GM18909 (cell line): ENCODE results near the gene EN2.

Experiments
- ATAC-seq: cut with Tn5 transposase; IDR thresholded peaks from one replicate; pipeline ENCODE4 v1.9.1; 2021; ENCODE audit warnings: mild to moderate bottlenecking; ENCODE audit not compliant: unreplicated experiment, poor library complexity

Gene EN2

DNA sequence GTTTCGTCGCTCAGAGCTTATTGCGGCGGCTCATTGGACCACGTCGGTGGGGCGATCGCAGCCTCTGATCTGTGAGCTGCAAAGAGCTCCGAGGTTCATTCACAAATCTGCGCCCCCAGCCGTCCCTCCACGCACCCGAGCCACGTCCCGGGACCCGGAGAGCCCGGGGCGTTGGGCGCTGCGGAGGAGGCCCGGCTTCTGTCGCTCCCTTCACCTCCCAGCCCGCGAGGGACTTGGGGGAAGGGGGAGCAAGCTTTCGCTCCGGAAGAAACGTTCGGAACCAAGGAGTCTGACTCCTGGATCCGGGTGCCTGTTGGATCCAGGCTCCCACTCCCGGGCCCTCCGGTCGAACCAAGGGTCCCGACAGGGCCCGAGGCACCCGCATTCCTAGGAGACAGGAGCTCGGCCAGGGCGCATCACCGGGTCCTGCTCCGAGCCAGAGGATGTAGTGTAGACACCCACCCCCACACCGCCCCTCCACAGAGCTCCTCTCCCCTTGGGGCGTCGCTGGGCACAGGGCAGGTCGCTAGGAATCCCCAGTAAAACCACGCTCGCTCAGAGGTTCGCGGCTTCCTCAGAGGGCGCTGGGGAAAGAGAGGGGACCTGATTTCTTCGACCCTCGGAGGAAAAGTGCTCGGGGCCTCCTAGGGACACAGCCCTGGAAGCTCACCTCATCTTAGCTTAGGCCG, 7.9 kb upstream of the EN2 start:
- no peak for ATAC-seq

DNA sequence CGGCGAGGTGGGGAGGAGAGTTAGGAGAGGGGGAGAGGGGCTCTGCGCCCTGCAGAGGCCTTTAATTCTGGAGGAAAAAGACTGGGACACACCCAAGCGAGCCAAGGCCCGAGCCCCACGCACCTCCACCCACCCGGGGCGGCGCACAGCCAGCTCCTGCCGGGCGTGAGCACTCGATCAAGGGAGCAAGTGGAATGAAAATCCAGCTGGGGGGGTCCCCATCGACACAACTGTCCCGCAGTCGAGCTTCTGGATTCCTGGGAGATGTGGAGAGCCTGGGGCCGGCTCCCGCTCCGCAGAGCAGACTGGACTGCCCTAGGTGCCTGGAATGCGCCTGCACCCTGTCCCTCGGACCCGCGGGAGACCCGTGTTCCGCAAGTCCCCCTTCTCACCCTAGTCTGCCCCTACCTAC, 7.4 kb upstream of the EN2 start:
- no peak for ATAC-seq

DNA sequence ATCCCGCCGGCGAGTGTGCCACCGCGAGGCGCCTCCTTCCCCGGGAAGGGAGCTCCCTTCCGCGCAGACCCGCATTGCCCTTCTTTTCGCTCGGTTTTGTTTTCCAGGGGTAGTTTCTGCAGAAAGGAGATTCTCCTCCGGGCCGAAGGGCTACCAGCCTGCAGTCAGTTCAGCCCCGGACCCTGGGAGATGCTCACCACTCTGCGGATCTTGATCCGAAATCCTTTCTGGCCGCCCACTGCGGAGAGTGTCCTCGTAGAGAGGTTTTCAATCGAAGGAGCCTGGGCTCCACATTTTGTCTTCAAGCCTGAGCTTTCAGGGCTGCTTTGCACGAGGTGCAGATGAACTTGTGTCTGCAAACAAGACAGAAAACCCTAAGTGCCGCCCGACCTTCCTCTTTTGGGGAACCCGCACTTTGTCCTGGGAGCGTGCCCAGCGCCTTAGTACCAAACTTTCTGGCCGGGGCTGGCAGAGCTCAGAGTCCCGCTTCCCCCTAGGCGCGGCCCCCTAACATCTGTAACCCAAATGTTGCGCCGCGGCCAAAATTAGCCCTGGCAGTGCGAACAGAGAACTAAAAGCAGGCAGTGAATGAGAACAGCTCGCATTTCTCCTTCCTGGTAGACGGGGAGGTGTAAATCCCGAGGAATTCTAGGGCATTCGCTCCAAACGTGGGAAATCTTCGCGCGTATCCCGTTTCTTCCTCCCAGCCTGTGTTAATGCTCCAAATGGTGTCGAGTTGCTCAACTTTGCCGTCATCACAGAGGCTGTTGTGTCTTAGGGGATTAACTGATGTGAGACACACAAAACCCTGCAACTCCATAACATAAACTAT, 6.7 kb upstream of the EN2 start:
- no peak for ATAC-seq

DNA sequence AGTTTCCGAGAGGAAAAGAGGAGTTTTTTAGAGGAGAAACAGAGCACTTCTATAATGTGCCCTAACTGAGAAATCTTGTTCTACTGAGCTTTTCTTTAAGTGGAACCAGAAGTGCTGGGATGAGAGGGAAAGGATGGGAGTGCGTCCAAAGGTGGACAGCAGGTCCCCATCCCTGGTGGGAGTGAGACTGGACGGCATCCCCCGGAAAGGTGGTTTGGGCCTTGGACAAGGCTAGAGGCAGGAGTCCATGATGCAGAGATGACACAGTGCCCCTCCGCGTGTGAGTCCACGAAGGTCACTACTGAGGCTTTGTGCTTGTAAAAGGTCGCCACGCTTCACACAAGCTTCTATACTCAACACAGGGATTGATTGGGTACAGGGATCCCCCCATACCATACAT, 6.1 kb upstream of the EN2 start:
- no peak for ATAC-seq

DNA sequence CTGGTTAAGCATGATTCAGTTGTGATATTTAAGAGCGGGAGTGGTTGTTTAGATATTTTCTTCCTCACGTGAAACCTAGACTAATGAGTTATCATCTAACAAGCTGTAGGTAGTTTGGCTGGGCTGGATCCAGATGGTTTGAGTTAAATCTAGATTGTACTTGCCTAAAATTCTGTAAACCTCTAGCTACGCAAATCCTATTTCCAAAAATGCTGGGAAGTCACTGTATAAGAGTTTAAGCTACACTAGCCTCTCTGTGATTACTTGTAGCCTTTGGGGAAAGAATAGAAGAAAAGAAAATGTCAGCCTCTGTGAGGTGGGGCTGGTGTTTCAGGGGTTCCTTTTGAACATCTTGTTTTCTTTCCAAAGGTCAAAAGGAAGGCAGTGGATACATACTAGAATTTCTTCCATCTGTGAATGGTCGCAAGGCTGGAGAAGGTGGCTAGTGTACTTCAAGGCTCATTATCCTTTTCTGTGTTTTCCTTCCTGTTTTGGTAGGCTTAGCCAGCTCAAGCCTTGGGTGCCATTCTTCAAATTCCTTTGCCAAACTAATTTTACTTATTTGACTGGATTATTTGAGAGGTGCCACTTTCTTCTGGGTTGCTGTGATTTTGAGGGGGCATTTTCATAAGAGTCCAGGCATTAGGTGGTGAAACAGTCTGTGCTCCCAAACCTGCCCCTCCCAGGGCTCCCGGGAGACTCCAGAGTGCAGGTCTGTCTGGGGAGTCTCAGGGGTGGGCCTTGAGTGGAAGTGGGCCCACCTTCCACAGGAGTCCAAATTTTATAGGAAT, 5.2 kb upstream of the EN2 start:
- no peak for ATAC-seq

DNA sequence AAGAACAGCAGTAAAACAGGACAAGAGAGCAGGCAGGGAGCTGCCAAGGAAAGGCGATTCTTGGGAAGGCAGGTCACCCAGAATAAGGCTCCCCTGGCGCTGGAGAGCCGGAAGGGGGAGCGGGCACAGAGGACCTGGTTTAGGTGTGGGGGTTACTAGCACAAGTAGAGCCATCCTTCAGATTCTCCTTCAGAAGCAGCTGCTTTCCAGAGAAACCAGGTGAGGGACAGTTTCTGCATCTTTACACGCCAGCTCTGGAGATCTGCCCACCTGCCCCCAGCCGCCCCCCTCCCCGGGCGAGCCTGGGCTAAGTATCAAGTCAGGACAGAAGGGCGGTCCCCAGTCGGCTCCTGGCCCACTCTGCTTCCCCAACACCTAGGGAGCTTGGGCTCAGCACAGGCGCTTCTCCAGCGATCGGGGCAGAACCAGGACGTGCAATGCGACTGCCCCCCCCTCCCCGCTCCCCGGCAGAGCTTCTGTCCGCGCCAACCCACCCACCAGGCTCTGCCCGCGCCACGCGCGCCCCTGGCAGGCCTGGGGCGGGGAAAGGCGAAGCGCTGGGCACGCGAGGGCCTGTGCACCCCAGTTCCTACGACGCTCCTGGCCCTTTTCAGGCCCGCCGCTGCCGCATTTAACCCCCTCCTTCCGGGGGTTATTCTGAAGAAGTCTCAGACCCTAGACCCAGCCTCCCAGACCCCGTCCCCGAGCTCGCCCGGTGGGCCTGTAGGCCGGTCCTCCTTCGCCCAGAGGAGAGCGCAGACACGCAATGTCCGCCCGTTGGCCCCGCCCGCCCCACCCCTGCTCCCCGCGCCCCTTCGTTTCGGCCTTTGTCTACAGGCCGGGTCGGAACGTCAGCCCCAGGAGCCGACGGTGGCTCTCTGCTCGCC, 4.4 kb upstream of the EN2 start:
- no peak for ATAC-seq

DNA sequence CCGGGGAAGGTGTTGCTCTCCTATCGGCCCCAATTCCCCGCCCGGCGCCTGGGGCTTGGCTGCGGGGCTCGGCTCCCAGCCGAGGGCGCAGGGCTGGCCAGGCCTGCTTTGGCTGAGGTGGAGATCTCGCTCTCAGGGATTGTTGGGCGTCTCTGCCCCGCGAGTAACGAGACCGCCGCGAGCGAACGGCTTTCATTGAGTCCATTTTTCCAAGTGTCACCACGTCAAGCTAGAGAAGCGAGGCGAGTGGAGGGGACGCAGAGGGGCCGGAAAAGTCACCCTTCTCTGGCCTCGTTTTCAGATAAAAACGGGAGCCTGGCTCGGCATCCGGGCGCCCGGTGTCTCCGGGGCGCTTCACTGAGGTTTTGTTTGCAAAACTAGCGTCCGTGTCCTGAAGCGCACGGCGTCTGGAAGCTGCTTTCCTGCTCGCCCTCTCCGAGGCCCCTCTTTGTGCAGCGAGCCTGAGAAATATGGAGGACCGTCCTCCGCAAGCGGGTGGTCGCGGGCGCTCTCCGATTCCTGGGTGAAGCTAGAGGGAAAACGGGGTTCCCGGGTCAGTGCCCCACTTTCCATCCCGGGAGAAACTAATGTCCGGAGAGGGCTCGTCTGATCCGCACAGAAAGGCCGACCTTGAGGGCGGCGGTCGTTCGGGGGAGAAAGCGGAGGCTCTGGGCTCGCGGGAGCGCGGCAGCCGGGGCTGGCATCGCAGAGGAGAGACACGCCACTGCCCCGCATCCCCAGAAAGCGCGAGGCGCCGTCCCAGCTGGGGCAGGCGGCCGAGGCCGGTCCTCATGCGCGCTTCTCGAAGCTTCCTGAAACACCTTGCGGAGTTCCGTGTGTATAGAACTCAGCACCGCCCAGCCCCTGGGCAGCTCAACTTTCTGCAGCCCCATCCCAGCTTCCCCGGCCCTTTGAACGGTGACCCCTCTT, 3.5 kb upstream of the EN2 start:
- ATAC-seq, result no peak

DNA sequence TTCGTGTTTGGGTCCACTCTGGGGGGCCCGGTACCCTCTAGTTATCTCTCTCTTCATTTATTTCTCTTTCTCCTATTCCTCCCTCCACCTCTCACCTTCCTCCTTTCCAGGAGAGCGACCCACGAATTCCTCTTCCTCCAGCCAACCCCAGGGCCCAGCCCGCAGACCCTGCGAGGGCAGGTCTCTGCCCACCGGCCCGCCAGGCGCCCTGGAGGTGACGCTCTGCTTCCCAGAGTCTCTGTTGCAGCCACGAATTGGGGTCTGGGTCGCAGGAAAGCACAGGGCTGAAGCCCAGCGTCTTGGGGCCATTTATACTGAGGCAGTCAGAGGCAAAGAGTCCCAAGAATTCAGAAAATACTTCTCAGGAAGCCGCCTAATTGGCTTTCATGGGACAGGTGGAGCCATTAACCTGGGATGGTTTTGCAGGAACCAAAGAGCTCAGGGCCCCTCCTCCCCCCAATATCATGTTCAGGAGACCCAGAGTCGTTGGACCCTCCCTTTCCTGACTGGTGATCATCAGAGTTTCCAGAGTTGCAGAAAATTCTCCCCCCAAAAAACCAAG, 2.7 kb upstream of the EN2 start:
- ATAC-seq, result no peak

DNA sequence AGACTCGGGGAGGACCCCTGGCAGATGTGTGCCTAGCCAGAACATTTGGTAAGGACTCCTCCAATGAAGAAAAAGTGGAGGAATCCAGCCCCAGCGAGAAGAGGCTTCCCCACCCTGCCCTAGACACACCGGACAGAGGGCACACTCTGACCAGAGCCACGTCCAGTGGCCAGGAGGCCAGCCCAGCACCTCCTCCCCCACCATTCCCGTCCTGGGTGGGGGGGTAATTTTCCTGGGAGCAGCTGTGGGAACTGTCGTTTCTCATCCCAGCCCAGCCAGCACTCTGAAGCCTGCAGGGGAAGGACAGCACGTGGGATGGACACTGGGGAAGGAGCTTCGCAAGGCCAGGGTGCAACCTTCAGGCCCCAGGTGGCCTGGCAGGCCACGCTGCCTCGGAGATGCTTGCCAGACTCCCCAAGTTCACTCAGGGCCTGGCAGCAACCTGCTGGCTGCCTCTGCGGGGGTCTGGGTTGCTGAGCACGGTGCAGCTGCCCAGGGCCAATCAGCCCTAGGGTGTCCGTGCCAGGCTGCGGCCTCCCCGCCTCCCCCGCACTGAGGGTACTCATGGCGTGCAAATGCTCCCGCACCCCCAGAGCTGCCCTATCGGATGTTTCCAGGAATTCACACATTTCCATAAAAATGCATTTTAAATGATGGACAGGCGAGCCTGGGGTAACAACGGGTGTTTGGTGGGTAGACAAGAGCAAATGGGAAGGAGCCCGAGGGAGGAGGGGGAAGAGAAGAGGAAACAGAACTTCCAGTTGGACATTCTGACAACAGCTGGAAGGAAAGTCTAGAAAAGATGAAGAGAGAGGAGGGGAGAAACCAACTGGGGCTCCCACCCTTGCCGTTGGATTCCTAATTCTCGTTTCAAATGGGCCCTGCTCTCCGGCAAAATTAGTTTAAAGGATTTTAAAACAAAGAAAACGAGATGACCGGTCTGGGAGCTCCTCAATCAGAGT, 1.9 kb upstream of the EN2 start:
- no peak for ATAC-seq

DNA sequence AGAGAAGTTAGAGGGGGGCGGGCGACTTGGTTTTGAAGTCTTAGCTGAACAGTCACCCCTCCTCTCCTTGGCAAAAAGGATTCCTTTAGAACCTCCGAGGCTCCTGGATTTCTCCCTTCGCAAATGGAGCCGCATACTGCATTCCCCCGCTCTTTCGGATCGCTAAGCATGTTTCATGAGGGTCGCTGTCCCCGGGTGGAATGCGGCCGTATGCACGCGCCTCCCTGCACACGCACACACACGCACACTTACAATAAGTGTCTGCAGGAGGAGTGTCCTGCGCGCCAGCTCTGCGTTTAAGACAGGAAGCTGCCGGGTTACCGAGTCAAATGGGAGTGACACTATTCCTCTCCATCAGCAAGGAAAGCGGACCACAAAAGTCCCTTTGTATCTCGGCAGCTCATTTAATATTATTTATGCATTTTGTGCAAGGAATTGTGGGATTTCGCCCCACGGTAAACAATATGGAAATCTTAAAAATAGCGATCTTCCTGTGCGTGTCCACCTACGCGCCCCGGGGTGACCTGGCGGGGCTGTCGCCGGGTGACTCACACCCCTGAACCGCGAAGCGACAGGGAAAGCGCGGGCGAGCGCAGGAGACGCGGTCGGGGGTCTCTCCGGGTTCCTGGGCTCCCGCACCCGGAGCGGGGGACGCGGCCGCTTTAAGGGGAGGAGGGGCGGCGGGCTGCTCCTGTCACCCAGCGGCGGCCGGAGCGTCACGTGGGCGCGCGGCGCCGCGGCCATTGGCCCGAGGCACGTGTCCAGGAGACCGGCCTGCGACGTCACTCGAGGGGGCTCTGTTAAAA, 988 bp upstream of the EN2 start:
- ATAC-seq, result no peak

DNA sequence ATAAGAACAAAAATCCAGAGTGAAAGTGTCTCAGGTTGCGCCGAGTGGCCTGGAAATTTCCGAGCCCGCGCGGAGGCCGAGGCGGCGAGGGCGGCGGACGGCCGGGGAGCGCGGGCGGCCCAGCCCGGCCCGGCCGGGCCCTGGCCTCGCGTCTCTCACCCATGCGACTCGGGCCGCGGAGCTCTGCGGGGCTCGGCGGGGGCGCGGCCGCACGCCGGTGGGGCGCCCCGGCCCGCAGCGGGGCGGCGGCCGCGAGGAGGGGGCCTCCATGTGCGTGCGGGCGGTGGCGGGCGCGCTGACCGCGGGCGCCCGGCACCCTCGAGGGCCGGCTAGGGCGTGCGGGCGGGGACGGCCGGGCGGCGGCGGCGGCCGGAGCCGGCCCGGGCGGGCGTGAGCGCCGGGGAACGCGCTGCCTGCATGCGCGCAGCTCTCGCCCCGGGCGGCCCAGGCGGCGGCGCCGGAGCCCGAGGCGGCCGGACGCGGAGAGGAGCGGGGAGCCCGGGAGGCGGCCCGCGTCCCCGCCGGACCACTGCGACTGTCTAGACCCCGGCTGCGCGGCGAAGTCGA, 302 bp upstream of the EN2 start:
- ATAC-seq, result no peak

DNA sequence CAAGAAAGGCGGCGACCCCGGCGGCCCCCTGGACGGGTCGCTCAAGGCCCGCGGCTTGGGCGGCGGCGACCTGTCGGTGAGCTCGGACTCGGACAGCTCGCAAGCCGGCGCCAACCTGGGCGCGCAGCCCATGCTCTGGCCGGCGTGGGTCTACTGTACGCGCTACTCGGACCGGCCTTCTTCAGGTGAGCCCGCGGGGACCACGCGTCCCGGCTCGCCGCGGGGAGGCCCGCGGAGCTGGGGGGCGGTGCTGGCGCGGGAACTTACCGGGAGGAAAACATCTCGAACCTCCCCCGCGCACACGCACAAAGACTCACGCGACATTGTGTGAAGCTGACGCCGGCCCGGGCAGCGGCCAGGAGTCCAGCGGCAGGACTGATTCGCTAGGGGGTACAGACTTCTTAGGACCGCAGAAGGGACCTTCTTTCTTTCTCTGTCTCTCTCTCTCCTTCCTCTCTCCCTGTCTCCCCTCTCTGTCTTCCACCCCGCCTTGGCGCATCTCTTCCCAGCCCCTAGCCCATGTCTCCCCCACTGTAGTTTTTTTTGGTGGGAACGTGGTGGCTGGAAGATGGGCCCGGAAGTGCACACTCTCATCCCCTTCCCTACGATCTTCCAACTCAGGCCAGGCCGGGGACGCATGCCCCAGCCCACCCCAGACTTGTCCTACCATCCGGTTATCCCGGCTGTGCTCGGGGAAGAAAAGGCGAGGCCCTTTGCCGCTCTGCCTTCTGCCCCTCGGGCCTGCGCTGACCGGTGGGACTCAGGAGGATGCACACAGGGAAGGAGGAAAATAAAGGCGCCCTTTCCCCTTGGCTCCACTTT, 1.2 kb downstream of the EN2 start:
- ATAC-seq, result no peak

DNA sequence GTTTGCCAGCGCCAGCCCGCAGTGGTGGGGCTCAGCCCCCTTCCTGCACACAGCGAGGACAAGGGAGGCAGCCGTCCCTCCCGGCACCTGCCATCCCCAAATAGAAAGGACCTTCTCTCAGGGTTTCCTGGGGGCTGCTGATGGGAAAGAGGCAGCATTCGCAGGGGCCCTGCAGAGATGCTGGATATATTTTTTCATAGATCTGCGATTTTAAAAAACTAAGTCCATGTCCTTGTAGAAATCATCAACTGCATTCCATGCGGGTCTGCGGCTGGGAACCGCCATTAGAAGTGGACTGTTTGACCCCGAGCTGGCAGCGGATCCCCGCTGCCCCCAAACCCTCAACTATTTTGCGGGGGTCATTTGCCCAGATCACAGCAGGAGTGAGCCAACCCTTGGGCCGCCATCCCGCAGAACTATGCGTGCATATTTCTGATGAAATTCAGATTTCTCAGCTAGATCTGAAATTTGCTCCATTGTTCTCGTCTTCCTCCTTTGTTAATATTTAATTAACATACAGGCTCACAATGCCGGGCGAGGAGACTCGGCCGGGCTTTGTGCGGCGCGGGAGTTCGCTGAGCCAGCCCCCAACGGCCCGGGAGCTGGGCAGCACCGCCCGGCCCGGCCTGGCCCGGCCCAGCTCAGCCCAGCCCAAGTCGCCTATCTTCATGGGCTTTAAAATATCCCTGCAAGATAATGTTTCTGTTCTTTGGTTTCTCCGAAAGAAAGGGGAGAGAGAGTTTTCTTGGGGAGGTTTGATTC, 2.0 kb downstream of the EN2 start:
- no peak for ATAC-seq

DNA sequence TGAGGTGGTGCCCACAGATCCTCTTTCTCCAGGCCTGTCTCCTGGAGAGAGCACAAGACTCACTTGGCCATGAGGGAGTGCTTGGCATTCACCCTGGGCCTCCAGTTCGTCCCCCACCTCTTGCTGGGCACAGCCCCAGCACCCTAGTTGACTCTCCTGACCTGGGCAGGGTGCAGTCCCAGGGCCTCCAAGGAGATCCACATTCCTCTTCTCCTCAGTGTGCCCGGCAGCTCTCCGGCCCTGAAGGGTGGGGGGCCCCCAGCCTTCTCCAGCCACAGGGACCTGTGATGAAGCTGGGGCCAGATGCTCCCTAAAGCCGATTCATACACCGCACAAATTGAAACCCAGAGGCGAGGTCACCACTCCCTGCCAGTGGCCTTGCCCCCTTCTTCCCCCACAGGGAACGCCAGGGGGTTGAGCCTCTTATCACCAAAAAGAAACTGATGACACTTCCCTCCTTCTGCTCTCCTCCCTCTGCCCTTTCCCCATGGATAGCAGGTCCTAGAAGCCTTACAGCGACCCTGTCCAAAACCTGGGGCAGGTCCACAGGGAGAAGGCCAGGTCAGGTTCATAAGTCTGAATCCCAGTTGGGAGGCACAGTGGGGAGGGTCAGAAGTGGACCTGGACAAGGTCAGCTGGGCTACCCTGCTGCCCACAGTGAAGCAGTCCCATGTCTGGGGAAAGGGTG, 3.1 kb downstream of the EN2 start:
- no peak for ATAC-seq
